HG02763 (cell line): ENCODE measurements around the gene HNRNPLL.
"Not testable (repeated sequence)": the region's sequence is repeated elsewhere in the genome, so short reads cannot be mapped to it uniquely, and the experiment has no call there.

Experiments used
- ATAC-seq: cut with Tn5 transposase; IDR thresholded peaks from one replicate; pipeline ENCODE4 v1.9.1; 2021; ENCODE audit warnings: mild to moderate bottlenecking, moderate library complexity; ENCODE audit not compliant: unreplicated experiment

The HNRNPLL gene

DNA sequence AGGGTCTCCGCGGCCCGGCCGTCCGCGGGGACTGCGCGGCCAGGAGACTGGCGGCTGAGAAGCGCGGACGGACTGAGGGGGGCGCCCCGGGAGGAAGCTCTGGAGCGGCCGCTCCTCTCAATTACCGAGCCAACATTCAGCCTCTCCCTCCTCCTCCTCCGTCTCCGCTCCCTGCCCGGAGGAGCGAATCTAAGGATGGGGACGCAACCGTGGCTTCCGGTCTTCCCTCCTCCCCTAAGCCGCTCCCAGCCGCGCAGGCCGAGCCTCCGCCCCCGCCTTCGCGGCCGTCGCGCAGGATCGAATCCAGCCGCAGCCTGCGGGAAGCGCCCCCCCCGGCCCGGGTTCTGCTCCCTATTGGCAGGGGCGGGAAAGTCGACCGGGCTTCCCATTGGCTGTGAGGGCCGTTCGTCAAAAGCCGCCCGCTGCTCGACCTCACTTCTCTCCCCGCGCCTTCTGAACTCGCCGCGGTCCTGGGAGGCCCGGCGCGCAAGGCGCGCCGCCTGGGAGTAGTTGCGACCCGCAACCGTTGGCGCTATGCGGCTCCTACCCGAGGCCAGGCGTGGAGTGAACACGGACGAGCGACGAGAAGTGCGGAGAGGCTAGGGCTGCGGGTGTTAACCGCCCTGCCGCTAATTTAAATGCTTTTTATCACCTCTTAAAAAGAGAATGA is at the start of gene HNRNPLL:
Gene HNRNPLL (minus strand): TSS at position 197 of the 670 bp plus-strand sequence. CDS start 302 bp downstream, outside the sequence.
- peak; percentile 70 for ATAC-seq

DNA sequence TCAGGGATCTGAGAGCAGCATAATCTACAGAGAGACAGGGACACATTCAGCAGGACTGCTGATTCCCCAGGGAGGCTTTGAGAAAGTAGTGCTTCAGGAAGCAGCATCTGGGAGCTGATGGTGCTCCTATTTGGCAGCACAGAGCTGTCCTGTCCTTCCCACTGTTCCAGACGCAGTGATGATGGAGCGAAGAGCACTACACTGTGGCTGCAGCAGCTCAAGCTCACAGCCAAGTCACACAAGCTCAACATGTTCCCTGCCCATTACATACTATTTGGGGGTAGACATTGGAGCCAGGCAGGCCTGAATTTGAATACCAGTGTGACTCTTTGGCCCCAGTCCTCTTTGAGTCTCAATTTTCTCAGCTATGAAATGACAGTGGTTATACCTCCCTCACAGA is 48.0 kb upstream of the HNRNPLL start:
- no peak for ATAC-seq

DNA sequence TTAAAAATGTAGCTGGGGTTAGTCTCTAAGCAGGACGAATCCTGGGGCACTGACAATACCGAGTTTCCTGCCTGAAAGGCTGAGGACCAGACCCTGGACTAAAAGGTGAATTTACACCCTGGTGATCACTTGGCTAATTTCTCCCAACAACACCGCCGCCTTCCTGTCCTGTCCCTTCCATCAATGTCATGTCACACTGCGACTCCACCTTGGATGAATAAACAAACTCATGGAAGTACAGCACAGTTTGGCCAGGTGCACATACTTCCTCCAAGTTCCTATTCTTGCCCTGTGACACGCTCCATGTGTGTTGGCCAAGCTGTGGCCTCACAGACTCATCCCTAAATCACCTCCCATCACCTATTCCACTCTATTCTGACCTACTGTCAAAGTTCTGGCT is 47.3 kb upstream of the HNRNPLL start:
- ATAC-seq: no peak

DNA sequence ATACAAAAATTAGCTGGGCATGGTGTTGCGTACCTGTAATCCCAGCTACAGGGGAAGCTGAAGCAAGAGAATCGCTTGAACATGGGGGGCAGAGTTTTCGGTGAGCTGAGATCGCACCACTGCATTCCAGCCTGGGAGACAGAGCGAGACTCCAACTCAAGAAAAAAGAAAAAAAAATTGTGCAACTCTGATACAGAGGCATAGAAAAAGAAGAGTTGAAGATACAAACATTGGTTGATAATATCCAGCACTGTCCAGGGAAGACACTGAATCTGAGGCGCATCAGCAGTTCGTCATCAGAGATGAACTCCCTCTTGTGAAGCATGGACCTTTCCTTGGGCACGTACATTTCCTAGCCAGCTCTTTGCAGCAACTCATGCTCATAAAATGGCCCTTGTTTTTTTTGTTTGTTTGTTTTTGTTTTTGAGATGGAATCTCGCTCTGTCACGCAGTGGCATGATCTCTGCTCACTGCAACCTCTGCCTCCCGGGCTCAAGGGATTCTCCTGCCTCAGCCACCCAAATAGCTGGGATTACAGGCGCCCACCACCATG is 46.5 kb upstream of the HNRNPLL start:
- no peak for ATAC-seq

DNA sequence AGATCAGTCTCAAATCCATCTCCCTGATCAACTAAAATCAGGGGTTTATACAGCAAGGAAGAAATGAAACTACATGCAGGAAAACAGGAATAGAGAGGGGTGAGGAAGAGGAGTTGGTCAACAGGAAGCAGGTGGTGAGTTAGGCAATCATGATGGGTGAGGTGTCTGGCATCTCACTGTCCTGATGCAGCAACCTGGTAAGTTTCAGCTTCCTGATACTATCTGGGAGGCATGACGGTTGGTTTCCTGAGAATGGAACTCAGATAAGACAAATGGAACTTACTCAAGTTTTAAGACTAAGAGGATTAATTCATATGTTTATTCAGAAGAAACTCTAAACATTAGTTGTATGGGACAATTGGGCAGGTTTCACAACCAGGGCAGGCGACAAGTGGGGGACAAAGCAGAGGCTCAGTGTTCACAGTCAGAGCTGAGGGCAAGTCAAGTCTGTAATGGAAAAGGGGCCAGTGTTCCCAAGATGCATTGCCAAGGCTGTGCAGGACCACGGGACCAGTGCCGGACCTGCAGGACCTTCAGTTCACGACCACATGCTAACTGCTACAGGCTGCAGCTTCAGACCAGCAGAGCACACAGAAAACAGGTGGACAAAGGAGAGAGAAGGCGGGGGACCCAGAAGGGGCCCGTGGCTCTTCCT is 45.5 kb upstream of the HNRNPLL start:
- ATAC-seq: no peak

DNA sequence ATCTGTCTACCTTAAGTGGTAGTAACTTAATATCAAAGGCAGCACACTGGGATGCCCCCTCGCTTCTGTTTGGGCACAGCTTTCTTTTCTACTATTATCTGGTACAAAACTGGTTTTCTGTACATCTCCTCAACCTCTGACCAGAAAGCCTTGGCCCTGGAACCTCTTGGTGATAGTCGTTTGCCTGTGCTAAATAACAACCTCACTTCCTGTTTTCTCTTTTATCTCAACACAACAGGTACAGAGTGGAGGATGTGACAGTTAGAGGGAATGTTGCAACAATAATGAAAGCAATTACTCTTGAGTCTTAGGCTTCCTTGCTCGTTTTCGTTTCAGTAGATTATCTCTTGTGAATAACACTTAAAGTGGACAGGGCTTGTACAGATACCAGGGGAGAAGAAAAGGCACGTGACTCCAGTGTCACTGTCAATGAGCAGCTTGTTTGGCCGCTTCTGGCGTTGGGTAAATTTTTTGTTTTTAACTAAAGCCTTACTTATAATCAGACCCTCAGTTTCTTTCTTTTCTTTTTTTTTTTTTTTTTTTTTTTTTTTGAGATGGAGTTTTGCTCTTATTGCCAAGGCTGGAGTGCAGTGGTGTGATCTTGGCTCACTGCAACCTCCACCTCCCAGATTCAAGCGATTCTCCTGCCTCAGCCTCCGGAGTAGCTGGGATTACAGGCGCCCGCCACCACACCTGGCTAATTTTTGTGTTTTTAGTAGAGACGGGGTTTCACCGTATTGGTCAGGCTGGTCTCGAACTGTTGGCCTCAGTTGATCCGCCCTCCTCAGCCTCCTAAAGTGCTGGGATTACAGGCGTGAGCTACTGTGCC is 41.2 kb upstream of the HNRNPLL start:
- not testable (repeated sequence) for ATAC-seq

DNA sequence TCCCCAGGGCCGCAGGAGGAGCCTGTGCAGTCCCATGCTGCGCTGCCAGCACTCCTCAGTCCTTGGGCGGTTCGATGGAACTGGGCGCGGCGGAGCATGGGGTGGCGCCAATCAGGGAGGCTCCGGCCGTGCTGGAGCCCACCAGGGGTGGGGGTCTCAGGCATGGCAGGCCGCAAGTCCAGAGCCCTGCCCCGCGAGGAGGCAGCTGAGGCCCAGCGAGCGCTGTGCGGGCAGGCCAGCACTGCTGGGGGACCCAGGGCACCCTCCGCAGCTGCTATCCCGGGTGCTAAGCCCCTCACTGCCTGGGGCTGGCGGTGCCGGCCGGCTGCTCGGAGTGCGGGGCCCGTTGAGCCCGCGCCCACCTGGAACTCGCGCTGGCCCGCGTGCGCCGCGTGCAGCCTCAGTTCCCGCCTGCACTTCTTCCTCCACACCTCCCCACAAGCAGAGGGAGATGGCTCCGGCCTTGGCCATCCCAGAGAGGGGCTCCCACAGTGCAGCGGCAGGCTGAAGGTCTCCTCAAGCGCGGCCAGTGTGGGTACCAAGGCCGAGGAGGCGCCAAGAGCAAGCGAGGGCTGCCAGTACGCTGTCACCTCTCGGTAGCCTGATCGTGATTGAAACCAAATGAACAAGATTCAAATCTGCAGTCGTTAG is 40.4 kb upstream of the HNRNPLL start:
- ATAC-seq: no peak

DNA sequence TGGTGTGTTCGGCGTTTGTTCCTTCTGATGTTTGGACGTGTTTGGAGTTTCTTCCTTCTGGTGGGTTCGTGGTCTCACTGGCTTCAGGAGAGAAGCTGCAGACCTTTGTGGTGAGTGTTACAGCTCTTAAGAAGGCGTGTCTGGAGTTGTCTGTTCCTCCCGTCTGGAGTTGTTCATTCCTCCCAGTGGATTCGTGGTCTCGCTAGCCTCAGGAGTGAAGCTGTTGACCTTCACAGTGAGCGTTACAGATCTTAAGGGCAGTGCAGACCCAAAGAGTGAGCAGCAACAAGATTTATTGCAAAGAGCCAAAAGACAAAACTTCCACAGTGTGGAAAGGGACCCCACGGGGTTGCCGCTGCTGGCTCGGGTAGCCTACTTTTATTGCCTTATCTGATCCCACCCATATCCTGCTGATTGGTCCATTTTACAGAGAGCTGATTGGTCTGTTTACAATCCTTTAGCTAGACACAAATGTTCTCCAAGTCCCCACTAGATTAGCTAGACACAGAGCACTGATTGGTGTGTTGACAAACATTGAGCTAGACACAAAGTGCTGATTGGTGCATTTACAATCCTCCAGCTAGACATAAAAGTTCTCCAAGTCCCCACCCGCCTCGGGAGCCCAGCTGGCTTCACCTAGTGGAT is 39.8 kb upstream of the HNRNPLL start:
- not testable (repeated sequence) for ATAC-seq

DNA sequence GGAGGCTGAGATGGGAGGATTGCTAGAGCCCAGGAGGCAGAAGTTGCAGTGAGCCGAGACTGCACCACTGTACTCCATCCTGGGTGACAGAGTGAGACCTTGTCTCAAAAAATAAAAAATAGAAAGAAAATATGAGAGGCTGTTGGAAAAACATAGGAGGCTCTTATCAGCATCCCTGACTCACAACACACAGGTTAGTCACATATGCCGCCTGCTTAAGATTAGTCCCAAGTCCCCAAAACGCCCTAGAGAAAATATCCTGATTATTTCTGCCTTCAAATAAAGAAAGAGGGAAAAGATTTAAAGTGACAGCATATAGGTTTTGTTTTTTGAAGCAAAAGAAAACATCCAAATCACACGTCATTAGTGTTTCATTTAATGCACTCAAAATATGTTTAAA is 33.3 kb upstream of the HNRNPLL start:
- ATAC-seq: no peak

DNA sequence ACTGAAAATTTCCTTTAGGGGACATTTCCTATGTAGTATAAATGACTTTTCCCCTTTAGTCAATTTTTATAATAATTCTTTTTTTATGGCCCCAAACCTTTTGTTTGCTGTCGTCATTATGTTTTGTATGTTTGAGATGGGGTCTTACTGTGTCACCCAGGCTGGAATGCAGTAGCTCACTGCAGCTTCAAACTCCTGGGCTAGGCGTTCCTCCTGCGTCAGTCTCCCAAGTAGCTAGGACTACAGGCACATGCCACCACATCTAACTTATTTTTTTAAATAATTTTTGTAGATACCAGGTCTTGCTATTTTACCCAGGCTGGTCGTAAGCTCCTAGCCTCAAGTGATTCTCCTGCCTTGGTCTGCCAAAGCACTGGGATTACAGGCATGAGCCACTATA is 32.4 kb upstream of the HNRNPLL start:
- ATAC-seq: no peak

DNA sequence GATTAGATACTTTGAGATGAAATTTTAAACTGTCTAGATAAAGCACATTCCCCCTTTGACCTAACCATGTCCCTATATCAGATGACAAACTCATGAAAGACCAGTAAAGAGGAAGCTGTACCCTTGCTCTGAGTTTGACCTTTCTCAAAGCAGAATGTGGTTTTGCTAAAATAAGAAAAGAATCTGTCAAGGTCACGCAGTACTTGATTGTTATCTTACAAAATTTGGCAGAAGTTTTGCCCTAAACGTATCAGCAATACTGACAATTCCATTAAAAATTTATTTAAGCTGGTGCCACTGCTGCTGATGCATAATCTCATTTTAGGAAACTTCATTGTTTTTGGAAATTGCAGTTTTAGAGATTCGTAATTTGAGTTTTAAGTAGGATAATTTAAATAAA is 32.0 kb upstream of the HNRNPLL start:
- ATAC-seq: peak; percentile 85

DNA sequence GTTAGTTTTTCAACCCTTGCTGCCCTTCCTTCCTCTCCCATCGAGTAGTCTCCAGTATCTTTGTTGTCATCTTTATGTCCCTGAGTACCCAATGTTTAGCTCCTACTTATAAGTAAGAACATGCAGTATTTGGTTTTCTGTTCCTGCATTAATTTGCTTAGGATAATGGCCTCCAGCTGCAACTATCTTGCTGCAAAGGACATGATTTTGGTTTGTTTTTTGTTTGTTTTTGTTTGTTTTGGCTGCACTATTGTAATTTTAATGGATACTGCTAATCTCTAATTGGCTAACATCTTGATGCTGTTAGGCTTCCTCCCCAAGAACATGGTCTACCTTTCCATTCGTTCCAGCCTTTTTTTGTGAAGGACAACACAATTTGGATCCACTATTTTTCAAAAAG is 31.2 kb upstream of the HNRNPLL start:
- ATAC-seq: no peak

DNA sequence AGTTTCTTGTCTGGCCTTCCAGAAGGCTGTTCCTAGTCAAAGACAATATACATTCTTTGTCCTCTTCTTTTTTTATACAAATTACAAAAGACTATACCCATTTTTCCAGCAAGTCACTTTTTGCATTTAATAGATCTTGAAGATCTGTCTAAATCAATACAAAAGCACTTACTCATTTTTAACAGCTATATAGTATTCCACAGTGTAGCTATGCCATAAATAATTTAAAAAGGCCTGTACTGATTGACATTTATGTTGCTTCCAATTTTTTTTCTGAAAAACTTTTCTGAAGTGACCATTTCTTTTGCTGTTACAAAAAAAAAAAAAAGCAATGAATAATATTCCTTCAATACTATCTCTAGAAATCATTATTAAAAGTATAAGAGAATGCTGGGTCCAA is 30.3 kb upstream of the HNRNPLL start:
- ATAC-seq: no peak

DNA sequence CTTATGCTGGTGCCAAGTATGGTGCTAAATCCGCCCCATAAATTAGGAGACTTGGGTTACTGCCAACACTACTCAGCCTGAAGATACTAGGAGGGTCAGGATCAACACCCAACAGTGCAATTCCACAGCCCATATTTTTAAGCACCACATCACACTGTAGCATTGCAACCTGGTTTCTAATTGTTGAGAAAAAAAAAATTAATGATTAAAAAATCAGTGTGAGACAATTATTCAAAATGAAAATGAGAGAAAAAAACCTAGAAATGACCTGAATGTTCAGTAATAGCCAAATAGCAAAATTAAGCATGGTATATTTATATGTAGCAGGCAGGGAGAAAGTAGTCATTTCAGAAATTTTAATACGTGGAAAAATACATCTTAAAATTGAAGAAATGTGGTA is 29.2 kb upstream of the HNRNPLL start:
- ATAC-seq: no peak

DNA sequence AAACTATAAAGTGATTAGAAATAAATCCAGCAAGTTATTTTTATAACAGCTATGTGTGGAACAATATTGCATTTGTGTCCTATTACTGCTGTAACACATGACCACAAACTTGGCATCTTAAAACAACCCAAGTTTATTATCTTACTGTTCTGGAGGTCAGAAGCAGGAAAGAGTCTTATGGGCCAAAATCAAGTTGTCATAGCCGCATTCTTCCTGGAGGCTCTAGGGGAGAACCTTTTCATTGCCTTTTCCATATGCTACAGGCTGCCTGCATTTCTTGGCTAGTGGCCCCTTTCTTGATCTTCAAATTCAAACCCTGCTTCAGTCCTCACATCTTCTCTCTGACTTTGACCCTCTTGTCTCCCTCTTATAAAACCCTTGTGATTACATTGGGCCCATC is 27.0 kb upstream of the HNRNPLL start:
- ATAC-seq: no peak

DNA sequence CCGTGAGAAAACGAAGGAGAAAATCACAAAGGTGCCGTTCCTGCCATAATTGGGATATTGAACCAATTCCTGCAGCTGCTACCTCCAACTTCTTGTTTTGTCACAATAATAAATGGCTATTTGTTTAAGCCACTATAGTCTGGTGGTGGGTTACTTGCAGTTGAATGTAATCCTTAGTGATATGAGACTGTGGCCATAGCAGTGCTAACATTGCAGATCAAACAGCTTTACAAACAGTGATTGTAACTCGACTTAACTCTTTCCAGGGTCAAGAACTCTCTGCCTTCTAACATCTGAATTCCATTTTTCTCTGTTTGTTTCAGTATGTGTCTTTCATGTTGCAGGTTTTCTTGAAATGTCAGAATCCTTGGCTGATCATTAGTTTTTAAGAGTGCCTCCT is 24.7 kb upstream of the HNRNPLL start:
- no peak for ATAC-seq

DNA sequence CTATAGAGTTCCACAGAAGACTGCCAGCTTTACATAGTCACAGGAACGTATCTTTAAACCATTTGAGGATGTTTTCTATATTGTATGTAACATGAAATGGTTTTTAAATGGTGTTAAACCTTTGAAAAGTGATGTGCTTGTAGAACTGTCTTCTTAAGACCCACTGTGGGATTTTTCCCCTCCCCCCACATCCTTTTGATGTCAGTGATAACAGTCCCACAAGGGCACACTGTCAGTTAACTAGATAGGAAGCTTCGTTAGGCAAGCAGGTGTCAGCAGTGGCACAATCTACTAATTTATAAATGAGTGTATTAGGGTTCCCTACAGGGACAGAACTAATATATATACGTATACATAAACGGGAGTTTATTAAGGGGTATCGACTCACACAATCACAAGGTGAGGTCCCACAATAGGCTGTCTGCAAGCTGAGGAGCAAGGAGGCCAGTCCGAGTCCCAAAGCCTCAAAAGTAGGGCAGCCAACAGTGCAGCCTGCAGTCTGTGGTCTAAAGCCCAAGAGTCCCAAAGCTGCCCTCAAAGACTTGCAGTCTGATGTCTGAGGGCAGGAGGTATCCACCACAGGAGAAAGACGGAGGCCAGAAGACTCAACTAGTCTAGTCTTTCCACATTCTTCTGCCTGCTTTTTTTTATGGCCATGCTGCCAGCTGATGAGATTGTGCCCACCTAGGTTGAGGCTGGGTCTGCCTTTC is 23.8 kb upstream of the HNRNPLL start:
- no peak for ATAC-seq

DNA sequence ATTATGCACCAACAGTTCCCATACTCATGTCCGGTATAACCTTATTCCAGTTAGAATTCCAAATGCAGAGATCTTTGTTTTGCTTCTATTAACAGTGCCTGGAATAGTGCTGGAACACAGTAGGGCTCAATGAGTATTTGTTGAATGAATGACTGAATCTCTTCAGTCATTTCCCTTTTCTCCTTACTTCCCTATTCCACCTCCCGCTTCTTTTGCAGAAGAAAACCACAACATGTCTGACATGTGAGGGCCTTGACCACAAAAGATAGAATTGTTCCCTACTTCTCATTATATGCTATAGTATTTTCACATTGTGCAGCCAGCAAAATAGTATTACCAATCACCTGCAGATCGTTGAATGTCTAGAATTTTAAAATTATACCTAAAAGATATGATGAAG is 19.5 kb upstream of the HNRNPLL start:
- ATAC-seq: no peak

DNA sequence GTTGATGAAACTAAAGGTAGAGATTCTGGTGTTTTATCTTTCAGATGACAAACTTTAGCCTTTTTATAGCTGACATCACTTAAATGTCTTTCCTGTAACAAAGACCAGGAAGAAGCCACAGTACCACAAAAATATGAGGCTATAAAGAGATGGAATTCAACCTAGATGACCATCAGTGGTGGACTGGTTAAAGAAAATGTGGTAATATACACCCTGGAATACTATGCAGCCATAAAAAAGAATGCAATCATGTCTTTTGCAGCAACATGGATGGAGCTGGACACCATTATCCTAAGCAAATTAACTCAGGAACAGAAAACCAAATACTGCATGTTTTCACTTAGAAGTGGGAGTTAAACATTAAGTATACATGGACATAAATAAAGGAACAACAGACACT is 18.3 kb upstream of the HNRNPLL start:
- ATAC-seq: no peak
